HCT116 (cell line): Measurements from ENCODE around the gene RCOR3. TPM values are rescaled to one million over a fixed set of nuclear protein-coding genes. Genes with fewer than 3 reads are reported as not detected.
"Not testable (repeated sequence)": the region's sequence is repeated elsewhere in the genome, so short reads cannot be mapped to it uniquely, and the experiment has no call there.

Source experiments
- ATAC-seq: fragments of 200-7000 bp; cut with Tn5 transposase; 2 replicates; pipeline ENCODE4 v1.9.1; 2020; ENCODE audit warnings: mild to moderate bottlenecking, moderate library complexity
- BruUV-seq: library from RNA; stranded (reverse); fragments of 400-500 nt; replicated peaks from 2 replicates; lab custom pipeline; 2021; lab: Mats Ljungman, UMichigan
- CTCF ChIA-PET: fragments of 300-600 bp; sonication (Branson Sonifier 250); formaldehyde crosslinking; loops from one replicate; lab custom pipeline; 2021; ENCODE audit warnings: antibody characterized with exemption; lab: Charles Lee
- POLR2A ChIA-PET: fragments of 300-600, 350-600 bp; sonication (Branson Sonifier 250); formaldehyde crosslinking; loops from one replicate; lab custom pipeline; 2021; ENCODE audit warnings: antibody characterized with exemption; lab: Charles Lee
- RAD21 ChIA-PET, 2 experiments: fragments of 300-600 bp; sonication (Branson Sonifier 250); formaldehyde crosslinking; loops; one replicate each; lab custom pipeline; 2023; ENCODE audit warnings: low total read pairs in 2 of 2; ENCODE audit not compliant: uncharacterized antibody in 2 of 2, unreplicated experiment in 2 of 2, low non-redundant PET in 1 of 2; lab: Charles Lee
- DNase-seq: peaks from one replicate; pipeline ENCODE4 v3.0.0-alpha.2; 2010; ENCODE audit warnings: low read depth, low spot score
- H2AFZ ChIP-seq: fragments of 200-600 bp; shearing (Covaris generic), sonication (generic); 2 replicates; pipeline ENCODE4 v1.6.1; 2017; ENCODE audit warnings: low read depth, mixed run types, mixed read lengths, antibody characterized with exemption, low read length; ENCODE audit not compliant: poor library complexity, severe bottlenecking
- H3K27ac ChIP-seq: 2 replicates; pipeline ENCODE4 v1.5.1; 2012; ENCODE audit warnings: low read depth, low read length
- H3K27me3 ChIP-seq: fragments of 200-600 bp; sonication (generic); 2 replicates; pipeline ENCODE4 v1.6.1; 2016; ENCODE audit warnings: mixed run types, low read length, mixed read lengths; ENCODE audit not compliant: insufficient read depth
- H3K36me3 ChIP-seq, 2 experiments: fragments of 200-500 bp in 1 of 2; fragments of 200-600 bp in 1 of 2; sonication (Bioruptor generic) in 1 of 2; sonication (generic) in 1 of 2; 2 replicates each; pipeline versions ENCODE4 v1.5.1 to v1.6.1; 2014 to 2016; ENCODE audit warnings: low read length in 2 of 2, inconsistent platforms in 1 of 2, mixed read lengths in 1 of 2, mixed run types in 1 of 2; ENCODE audit not compliant: insufficient read depth in 2 of 2, control insufficient read depth in 1 of 2
- H3K4me1 ChIP-seq, 2 experiments: fragments of 200-600 bp in 1 of 2; sonication (generic) in 1 of 2; 2 replicates each; pipeline versions ENCODE4 v1.5.1 to v1.6.1; 2012 to 2017; ENCODE audit warnings: low read length in 2 of 2, inconsistent platforms in 1 of 2, mild to moderate bottlenecking in 1 of 2, mixed read lengths in 1 of 2, mixed run types in 1 of 2, moderate library complexity in 1 of 2; ENCODE audit not compliant: insufficient read depth in 2 of 2, control insufficient read depth in 1 of 2
- H3K4me2 ChIP-seq: fragments of 200-600 bp; sonication (generic); 2 replicates; pipeline ENCODE4 v1.6.1; 2017; ENCODE audit warnings: mixed run types, low read length, mixed read lengths
- H3K4me3 ChIP-seq, 2 experiments: fragments of 200-600 bp in 1 of 2; sonication (generic) in 1 of 2; replicated peaks in 1 of 2; 2 replicates each; pipeline ENCODE4 v1.5.1; 2011 to 2016; ENCODE audit warnings: low read length in 2 of 2, control low read depth in 1 of 2, low read depth in 1 of 2, mild to moderate bottlenecking in 1 of 2, mixed read lengths in 1 of 2, mixed run types in 1 of 2
- H3K79me2 ChIP-seq: fragments of 200-600 bp; sonication (generic); 2 replicates; pipeline ENCODE4 v1.6.1; 2017; ENCODE audit warnings: mild to moderate bottlenecking, mixed run types, low read length, moderate library complexity, mixed read lengths; ENCODE audit not compliant: insufficient read depth
- H3K9ac ChIP-seq: fragments of 200-600 bp; sonication (generic); 2 replicates; pipeline ENCODE4 v1.6.1; 2016; ENCODE audit warnings: low read length, mixed read lengths
- H3K9me2 ChIP-seq: fragments of 200-600 bp; sonication (generic), shearing (Covaris generic); 2 replicates; pipeline ENCODE4 v1.6.1; 2017; ENCODE audit warnings: mixed run types, mild to moderate bottlenecking, moderate library complexity; ENCODE audit not compliant: insufficient read depth
- H3K9me3 ChIP-seq, 2 experiments: fragments of 200-500 bp in 1 of 2; fragments of 200-600 bp in 1 of 2; sonication (Bioruptor generic) in 1 of 2; sonication (generic) in 1 of 2; 2 replicates each; pipeline ENCODE4 v1.6.1; 2014 to 2017; ENCODE audit warnings: low read length in 2 of 2, mixed read lengths in 2 of 2, inconsistent platforms in 1 of 2, low read depth in 1 of 2, mild to moderate bottlenecking in 1 of 2, mixed run types in 1 of 2, moderate library complexity in 1 of 2; ENCODE audit not compliant: control insufficient read depth in 1 of 2, insufficient read depth in 1 of 2
- H4K20me1 ChIP-seq: fragments of 200-600 bp; sonication (generic), shearing (Covaris generic); 2 replicates; pipeline ENCODE4 v1.6.1; 2017; ENCODE audit warnings: mixed run types, mild to moderate bottlenecking, moderate library complexity; ENCODE audit not compliant: insufficient read depth
- EZH2 ChIP-seq: fragments of 200-600 bp; sonication (generic); IDR thresholded peaks from 2 replicates; pipeline ENCODE4 v1.6.1; 2017; ENCODE audit warnings: antibody characterized with exemption, mixed run types
- EZH2phosphoT487 ChIP-seq: fragments of 200-600 bp; IDR thresholded peaks from 2 replicates; pipeline ENCODE4 v1.6.1; 2018; ENCODE audit warnings: antibody characterized with exemption, borderline replicate concordance
- JUND ChIP-seq: IDR thresholded peaks from 2 replicates; pipeline ENCODE4 v1.6.1; 2012
- MAX ChIP-seq: IDR thresholded peaks from 2 replicates; pipeline ENCODE4 v1.6.1; 2012
- POLR2A ChIP-seq: IDR thresholded peaks from 2 replicates; pipeline ENCODE4 v1.7.0; 2011; ENCODE audit warnings: borderline replicate concordance; ENCODE audit not compliant: insufficient read depth, insufficient read length; ENCODE audit errors: extremely low read depth
- POLR2AphosphoS5 ChIP-seq: IDR thresholded peaks from 2 replicates; pipeline ENCODE4 v1.6.1; 2011; ENCODE audit warnings: mild to moderate bottlenecking, low read depth, low read length, moderate library complexity
- RAD21 ChIP-seq: IDR thresholded peaks from 2 replicates; pipeline ENCODE4 v1.6.1; 2012; ENCODE audit warnings: low read depth, mild to moderate bottlenecking
- REST ChIP-seq: IDR thresholded peaks from 2 replicates; pipeline ENCODE4 v1.6.1; 2012; ENCODE audit warnings: low read depth
- intact Hi-C: fragments of 100-400 bp; cut with micrococcal nuclease; formaldehyde crosslinking; loops from 2 replicates; pipeline ENCODE4 v1.10.0; 2022
- total RNA-seq: library from RNA; stranded (reverse); gene quantifications from one replicate; pipeline ENCODE4 v1.2.1, GENCODE V29; 2021; ENCODE audit not compliant: unreplicated experiment

RCOR3 gene
- total RNA-seq, 1 experiment from 2014 or later: 25.7 TPM

GRCh38 chr1:211237579-211237978, 21.6 kb upstream of the RCOR3 start (continued):
- TF ChIP-seq REST (no peak), POLR2AphosphoS5 (no peak), POLR2A (no peak), EZH2 (no peak), MAX (no peak), RAD21 (no peak), EZH2phosphoT487 (no peak), JUND (no peak)
- TF ChIP-seq, all 23 proteins: peak for 0

- ATAC-seq, H3K4me2 ChIP-seq, H3K36me3 ChIP-seq, CTCF ChIA-PET, H3K9me3 ChIP-seq, H3K27me3 ChIP-seq, intact Hi-C loops, H3K9me2 ChIP-seq, H3K4me3 ChIP-seq, H3K27ac ChIP-seq, DNase-seq, POLR2A ChIA-PET, BruUV-seq, H3K9ac ChIP-seq, H3K4me1 ChIP-seq, H2AFZ ChIP-seq, H3K79me2 ChIP-seq, RAD21 ChIA-PET, H4K20me1 ChIP-seq: not testable (repeated sequence)
Measured at GRCh38 chr1:211240567-211240966, 18.6 kb upstream of the RCOR3 start.
